ENCODE data around the gene BBX.
"Not testable (repeated sequence)": the region's sequence is repeated elsewhere in the genome, so short reads cannot be mapped to it uniquely, and the experiment has no call there.

Gene BBX

GRCh38 chr3:107810171-107811071 lies 287.7 kb downstream of the BBX start:
- DNase-seq, result no peak

GRCh38 chr3:107813026-107813425 lies 290.3 kb downstream of the BBX start:
- DNase-seq, result no peak

- no peak for DNase-seq
Observed at GRCh38 chr3:107816107-107816506, 293.3 kb downstream of the BBX start.

GRCh38 chr3:107817076-107817475 lies 294.3 kb downstream of the BBX start:
- no peak for DNase-seq

GRCh38 chr3:107818025-107818424 lies 295.3 kb downstream of the BBX start:
- DNase-seq, result no peak

- no peak for DNase-seq
Observed at GRCh38 chr3:107819656-107820055, 296.9 kb downstream of the BBX start.

GRCh38 chr3:107822308-107822707 lies 299.5 kb downstream of the BBX start:
- DNase-seq, result no peak

GRCh38 chr3:107824822-107825371 lies 302.1 kb downstream of the BBX start:
- DNase-seq, result no peak

GRCh38 chr3:107825556-107825955 lies 302.8 kb downstream of the BBX start:
- DNase-seq, result no peak

- DNase-seq, result no peak
Observed at GRCh38 chr3:107826727-107827126, 304.0 kb downstream of the BBX start.

GRCh38 chr3:107829185-107829584 lies 306.4 kb downstream of the BBX start:
- DNase-seq, result no peak

- no peak for DNase-seq
Observed at GRCh38 chr3:107831590-107831989, 308.8 kb downstream of the BBX start.

- DNase-seq, result no peak
Observed at GRCh38 chr3:107833043-107833442, 310.3 kb downstream of the BBX start.

- DNase-seq, result no peak
Observed at GRCh38 chr3:107833722-107834416, 311.1 kb downstream of the BBX start.

- DNase-seq, result not testable (repeated sequence)
Observed at GRCh38 chr3:107835001-107835400, 312.2 kb downstream of the BBX start.

- no peak for DNase-seq
Observed at GRCh38 chr3:107837895-107838612, 315.3 kb downstream of the BBX start.

GRCh38 chr3:107841831-107842230 lies 319.1 kb downstream of the BBX start:
- no peak for DNase-seq

- DNase-seq, result no peak
Observed at GRCh38 chr3:107842940-107843339, 320.2 kb downstream of the BBX start.

GRCh38 chr3:107845380-107846278 lies 322.9 kb downstream of the BBX start:
- no peak for DNase-seq

- no peak for DNase-seq
Observed at GRCh38 chr3:107846279-107846852, 323.6 kb downstream of the BBX start.

GRCh38 chr3:107847791-107848190 lies 325.0 kb downstream of the BBX start:
- DNase-seq, result no peak

Measured in SW 1271 (cell line).